Bronchial smooth muscle cell (primary cell): ENCODE data around the gene MINDY4B. TPM values are rescaled to one million over a fixed set of nuclear protein-coding genes. Genes with fewer than 3 reads are reported as not detected.

Experiments
- total RNA-seq: library from RNA; depleted of rRNA; stranded (reverse); fragments of >200 nt; gene quantifications from 2 replicates; pipeline ENCODE4 v1.2.1, GENCODE V29; 2014

MINDY4B gene
- not detected in 2 replicates for total RNA-seq

GRCh38 chr3:150905339-150905738 lies at the start of gene MINDY4B:
TSS of gene MINDY4B (minus strand) at chr3:150905439. CDS start at chr3:150905439, 0 bp downstream.

Other genes with a start within 250 kb of the MINDY4B start
- gene ERICH6, start 201.5 kb downstream of the MINDY4B start, total RNA-seq: under 0.01 and 0.17 TPM in 2 replicates
- 9.9 and 10.6 TPM in 2 replicates for gene SIAH2, start 142.3 kb downstream of the MINDY4B start, total RNA-seq
- gene CLRN1, start 67.3 kb upstream of the MINDY4B start, total RNA-seq: not detected in 2 replicates
- 0.09 and 0.47 TPM in 2 replicates for gene MED12L, start 180.2 kb upstream of the MINDY4B start, total RNA-seq